GM19372 (cell line): Measurements from ENCODE around the gene HIPK4.
"Not testable (repeated sequence)": the region's sequence is repeated elsewhere in the genome, so short reads cannot be mapped to it uniquely, and the experiment has no call there.

ENCODE experiments used
- ATAC-seq: cut with Tn5 transposase; IDR thresholded peaks from one replicate; pipeline ENCODE4 v1.9.1; 2021; ENCODE audit warnings: mild to moderate bottlenecking, low read depth, moderate library complexity; ENCODE audit not compliant: unreplicated experiment

The HIPK4 gene, protein sequence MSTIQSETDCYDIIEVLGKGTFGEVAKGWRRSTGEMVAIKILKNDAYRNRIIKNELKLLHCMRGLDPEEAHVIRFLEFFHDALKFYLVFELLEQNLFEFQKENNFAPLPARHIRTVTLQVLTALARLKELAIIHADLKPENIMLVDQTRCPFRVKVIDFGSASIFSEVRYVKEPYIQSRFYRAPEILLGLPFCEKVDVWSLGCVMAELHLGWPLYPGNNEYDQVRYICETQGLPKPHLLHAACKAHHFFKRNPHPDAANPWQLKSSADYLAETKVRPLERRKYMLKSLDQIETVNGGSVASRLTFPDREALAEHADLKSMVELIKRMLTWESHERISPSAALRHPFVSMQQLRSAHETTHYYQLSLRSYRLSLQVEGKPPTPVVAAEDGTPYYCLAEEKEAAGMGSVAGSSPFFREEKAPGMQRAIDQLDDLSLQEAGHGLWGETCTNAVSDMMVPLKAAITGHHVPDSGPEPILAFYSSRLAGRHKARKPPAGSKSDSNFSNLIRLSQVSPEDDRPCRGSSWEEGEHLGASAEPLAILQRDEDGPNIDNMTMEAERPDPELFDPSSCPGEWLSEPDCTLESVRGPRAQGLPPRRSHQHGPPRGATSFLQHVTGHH

DNA sequence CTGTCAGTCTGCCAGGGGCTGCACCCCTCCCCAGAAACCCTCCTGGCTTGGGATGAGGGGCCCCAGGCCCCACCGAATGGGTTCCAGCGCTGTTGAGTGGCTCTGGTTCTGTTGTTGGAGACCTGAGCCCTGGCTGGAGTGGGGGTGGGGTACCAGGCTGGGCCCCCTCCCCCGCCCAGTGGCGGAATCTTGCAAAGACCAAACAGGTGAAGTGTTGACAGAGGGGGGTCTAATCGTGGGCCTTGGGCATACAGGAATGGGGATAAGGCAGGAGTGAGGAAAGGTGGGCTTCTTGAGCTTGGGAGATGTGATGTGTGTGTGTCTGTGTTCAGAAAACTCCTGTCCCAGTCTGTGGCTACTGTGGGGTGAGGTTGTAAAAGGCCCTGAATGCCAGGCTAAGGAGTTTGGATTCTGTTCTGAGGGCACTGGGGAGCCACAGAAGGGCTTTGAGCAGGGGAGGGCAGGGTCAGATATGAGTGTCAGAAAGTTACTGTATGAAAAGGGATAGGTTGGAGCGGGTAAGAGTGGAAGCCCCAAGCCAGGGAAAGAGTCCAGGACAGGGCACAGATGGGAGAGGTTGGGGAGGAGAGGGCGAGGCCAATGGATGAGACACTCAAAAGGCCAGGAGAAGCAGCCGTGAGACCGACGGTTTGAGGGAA is at the start of gene HIPK4:
TSS of gene HIPK4 (minus strand) at position 98 of the 659 bp plus-strand sequence. CDS start 279 bp downstream, outside the sequence.
- ATAC-seq = no peak

DNA sequence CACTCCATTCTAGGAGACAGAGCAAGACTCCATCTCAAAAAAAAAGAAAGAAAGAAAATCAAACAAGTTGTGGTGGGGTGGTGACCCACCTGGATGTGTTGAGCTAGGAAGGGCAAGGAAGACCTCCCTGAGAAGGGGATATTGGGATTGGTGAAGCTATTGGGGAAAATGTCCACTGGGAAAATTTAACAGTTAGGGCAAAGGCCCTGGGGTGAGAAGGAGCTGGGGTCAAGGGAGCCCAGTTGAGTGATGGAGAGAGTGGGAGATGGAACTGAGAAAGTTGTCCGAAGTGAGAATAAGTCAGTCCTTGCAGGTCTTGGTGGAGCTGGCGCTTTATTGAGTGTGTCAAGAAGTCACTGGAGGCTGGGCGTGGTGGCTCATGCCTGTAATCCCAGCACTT is 48.3 kb upstream of the HIPK4 start:
- ATAC-seq = no peak

DNA sequence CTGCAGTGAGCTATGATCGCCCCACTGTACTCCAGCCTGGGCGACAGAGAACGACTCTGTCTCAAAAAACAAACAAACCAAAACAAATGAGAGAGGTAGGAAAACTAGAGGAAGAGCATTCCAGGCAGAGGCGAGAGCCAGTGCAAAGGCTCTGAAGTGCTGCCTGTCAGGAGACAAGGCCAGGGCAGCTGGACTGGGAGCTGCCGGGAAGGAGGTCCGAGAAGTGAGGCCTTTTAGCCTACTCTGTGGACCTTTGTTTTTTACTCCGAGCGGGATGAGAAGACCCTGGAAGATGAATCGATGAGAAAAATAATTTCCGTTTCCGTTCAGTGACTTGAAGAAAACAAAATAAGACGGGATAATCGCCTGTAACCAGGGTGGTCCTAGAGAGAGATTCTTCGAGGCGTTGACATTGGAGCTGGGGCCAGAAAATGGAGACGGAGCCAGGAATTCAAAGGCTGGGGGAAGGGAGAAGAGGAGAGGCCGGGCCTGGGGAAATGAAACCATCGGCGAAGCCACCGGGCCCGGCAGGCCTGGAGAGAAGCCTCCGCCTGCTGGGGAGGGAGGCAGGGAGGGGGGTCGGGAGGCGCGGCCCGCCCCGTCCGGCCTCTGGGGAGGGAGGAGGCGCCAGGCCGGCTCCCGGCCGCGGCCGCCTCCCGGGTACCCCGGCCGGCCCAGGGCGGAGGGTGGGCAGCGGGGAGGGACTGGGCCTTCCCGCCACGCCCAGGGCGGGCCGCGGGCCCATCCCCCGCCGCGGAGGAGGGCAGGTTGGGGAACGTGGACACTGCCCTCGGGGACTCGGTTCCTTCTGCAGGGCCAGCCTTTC is 43.6 kb upstream of the HIPK4 start:
- no peak for ATAC-seq

DNA sequence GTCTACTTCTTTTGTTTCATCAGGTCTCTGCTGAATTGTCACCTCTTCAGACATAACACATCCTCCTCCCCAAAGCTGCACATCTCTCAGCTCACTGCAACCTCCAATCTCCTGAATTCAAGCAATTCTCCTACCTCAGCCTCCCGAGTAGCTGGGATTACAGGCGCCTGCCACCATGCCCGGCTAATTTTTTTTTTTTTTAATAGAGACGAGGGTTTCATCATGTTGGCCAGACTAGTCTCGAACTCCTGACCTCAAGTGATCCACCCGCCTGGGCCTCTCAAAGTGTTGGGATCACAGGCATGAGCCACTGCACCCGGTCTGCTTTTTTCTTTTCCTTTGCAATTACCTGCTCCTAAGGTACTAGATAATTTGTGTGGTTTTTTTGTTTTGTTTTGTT is 42.8 kb upstream of the HIPK4 start:
- ATAC-seq = not testable (repeated sequence)

DNA sequence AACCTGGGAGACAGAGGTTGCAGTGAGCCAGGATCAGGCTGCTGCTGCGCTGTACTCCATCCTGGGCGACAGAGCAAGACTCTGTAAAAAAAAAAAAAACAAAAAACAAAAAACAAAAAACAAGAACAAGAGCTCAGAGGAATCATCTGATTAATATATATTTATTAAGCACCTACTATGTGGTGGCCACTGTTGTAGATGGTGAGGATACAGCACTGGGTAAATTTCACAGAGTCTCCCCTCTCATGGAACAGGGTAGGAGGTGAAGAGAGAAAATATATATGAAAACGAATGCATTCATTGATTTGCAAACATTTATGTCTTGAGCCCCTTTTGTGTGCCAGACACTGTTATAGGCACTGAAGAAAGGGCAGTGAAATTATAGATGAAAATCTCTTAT is 41.7 kb upstream of the HIPK4 start:
- no peak for ATAC-seq

DNA sequence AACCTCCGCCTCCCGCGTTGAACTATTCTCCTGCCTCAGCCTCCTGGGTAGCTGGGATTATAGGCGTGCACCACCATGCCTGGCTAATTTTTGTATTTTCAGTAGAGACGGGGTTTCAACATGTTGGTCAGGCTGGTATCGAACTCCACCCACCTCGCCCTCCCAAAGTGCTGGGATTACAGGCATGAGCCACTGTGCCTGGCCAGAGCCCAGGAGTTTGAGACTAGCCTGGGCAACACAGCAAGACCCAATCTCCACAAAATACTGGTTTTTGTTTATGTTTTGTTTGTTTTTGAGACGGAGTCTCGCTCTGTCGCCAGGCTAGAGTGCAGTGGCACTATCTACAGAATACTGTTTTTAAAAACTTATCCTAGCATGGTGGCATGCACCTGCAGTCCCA is 40.3 kb upstream of the HIPK4 start:
- ATAC-seq = not testable (repeated sequence)

DNA sequence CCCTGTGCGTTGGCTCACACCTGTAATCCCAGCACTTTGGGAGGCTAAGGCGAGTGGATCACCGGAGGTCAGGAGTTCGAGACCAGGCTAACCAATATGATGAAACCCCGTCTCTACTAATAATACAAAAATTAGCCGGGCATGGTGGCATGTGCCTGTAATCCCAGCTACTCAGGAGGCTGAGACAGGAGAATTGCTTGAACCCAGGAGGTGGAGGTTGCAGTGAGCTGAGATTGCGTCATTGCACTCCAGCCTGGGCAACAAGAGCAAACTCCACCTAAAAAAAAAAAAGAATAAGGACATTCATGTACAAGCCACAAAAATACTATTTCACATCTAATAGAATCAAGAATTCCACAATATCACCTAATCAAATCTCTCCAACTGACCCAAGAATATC is 38.2 kb upstream of the HIPK4 start:
- not testable (repeated sequence) for ATAC-seq

DNA sequence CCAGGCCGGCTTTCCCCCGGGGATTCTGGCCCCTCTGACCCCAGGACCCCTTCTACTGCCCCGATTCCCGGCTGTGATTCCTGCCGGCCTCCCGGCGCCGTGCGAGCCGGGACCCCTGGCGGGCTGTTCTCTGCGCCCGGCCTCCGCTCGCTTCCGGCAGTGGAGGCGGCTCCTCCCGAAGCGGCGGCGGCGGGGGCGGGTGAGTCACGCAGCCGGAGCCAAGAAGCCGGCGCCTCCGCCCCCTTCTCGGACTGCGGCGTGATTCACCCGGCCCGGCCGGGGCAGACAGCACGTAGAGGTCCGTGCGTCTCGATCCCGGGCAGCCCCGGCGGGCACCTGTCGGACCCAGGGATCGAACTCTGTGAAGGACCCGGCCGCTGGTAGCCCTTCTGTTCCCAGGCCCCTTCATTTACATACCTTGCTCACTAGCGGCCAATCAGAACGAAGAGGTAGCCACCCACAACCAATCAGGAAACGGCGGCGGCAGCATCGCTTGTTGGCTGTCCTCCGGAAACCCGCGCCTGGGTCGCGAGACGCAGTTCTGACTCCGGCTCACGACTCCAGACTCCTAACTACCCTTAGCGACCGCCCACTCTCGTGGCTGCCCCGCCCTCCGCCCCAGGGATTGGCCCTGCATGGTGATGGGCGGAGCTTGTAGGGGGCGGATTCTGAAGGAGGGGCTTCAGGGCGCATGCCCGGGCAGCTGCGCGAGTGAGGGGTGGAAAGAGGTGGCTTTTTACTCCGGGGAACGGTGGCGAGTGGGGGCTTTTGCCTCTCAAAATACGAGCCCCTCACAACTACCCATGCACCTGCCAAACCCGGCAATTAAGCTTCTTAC is 35.7 kb upstream of the HIPK4 start, which contains the start of gene SERTAD1:
TSS of gene SERTAD1 (minus strand) at position 543 of the 838 bp plus-strand sequence. CDS start 2,446 bp downstream, outside the sequence.
- peak; percentile 86 for ATAC-seq

DNA sequence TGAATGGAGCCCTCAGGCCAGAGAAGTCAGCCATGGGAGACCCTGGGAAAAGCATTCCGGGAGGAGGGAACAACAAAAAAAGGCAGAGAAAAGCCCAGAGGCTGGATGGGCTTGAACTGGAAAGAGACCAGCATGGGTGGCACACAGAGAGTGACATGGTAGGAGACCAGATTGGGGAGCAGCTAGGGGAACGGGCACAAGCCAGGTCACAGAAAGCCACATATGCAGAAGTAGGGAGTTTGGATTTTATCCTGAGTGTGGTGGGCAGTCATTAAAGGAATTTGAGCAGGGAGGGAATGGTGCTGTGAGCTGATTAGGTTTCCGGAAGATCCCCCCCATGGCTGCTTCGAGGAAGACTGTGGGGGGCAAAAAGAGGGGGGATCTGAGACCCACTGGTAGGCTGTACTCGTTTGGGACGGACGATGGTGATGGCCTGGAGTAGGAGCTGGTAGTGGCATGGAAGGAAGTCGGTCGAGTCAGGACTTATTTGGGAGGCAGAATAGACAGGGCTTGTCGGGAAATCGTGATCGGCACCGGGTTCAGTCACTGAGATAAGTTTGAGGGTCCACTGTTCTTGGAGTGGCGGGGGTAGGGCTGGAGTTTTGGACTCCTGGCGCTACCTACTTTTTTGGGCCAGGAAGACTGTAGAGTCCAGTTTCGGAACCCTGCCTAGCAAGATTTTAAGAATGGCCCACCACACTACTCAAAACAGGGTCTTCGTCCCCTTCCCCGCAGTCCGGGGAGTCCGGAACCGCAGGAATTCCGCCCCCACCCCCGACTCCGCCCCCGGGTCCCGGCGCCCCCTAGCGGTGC is 34.9 kb upstream of the HIPK4 start:
- no peak for ATAC-seq

DNA sequence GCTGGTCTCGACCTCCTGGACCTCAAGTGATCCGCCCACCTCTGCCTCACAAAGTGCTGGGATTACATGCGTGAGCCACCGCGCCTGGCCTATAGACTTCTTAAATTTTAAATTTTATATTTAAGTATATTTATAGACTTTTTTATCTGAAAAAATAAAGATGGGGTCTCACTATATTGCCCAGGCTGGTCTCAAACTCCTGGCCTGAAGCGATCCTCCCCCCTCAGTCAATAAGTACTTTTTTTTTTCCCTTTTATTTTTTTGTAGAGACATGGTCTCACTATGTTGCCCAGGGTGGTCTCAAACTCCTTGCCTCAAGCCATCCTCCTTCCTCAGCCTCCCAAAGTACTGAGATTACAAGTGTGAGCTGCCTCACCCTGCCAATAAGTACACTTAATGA is 34.0 kb upstream of the HIPK4 start:
- ATAC-seq = no peak

DNA sequence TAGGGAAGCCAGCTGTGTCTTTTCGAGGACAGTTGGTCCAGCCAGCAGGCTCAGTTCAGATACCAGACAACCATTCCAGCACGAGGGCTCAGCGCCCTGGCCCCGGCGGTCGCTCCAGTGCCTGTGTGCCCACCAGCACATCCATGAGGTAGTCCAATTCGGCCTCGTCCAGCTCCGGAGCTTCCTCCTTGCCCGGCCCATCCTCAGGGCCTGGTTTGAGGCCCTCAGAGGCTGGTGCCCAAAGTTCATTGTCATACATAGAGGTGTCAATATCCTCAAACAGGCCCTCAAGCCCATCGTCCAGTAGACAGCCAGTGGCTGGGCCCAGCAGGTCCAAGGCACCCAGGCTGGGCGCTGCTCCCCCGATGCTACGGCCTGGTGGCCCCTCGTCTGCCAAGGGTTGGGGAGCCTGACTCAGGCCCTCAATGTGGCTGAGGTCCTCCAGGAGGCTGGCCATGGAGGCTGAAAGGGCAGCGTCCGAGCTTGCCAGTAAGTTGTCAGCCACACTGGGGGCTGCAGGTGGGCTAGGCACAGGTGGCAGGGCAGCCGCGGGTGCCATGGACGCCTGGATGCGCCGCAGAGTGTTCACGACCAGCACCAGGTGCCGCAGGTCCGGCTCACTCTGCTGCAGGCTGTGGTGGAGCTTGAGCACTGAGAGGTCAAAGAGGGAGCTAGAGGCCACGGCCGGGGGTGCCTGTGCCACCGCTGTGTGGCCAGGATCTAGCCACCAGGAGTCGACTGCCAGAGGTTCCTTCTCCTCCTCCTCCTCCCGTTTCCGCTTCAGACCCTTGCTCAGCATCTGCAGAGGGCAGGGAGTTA is 33.0 kb upstream of the HIPK4 start:
- no peak for ATAC-seq

DNA sequence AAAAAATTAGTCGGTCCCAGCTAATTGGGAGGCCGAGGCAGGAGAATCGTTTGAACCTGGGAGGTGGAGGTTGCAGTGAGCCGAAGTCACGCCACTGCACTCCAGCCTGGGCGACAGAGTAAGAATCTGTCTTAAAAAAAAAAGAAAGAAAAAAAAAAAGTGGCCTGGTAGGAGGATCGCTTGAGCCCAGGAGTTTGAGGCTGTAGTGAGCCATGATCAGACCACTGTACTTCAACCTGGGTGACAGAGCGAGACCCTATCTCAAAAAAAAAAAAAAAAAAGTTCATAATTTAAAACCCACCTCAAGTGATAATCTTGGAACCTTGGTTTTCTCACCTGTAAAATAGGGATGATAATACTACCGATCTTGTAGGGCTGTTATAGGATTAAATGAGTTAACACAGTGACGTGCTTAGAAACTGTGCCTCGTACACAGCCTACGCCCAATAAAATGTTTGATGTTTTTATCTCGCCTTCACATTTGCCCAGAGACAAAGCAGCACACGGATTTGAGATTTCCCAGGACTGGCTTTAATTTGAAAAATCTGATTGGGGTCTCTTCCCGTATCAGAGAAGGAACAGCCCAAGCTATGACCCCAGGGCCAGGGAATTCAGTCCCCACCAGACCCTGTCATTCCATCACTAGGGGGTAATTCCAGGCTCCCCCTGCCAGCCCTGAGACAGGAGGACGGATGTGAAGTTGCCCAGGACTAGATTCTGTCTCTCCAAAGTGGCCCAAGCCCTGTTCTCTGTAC is 32.2 kb upstream of the HIPK4 start:
- no peak for ATAC-seq

DNA sequence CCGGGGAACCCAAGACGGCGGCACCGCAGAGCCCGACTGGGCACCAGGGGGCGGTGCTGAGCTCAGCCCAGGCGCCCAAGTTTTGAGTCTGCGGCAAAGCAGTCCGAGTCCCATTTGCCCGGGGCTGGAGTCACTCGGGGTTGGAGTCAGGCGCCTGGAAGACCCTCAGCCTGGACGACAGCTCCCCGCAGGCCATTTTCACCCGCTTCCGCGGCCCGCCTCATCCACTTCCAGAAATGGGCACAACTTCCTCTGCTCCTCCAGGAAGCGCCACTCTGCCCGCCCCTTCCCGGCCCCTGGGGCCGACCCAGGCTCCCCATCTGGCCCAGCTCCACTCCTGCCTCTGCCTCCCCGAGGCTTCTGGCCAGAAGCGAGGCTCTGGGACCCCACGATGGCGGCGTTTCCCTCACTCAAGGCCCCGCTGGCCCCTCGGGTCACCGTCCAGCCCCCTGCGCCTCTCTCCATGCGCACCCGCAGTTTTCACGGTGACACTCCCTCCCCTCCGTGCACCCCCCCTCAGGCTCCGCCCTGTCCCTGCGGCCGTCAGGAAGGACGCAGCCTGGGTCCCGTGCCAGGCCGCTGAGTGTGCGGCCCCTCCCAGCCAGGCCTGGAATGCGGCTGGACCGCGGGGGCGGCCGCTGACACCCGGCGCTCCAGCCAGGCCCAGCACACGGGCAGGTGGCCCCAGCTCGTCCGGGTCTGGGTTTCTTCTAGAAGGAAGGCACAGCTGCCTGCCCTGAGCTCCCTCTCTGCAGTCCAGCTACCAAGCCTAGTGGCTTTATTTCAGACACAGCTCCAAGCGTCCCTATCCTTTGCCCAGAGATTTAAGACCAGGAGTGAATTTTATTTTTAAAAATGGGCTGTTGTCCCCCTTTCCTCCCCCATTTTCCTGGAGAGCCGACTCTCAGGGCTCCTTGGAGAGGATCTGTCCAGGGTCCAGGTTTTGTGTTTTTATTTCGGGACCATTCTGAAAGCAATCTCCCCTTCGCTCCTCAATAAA is 31.1 kb upstream of the HIPK4 start:
- no peak for ATAC-seq

DNA sequence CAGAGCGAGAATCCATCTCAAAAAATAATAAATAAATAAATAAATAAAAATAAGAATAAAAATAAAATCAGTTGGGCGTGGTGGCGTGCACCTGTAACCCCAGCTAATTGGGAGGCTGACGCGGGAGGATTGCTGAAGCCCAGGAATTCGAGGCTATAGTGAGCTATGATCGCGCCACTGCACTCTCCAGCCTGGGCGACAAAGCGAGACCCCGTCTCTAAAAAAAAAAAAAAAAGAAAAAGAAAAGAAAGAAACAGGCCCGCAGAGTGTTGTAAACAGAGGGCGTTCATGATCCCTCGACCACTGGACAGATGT is 30.4 kb upstream of the HIPK4 start:
- ATAC-seq = no peak

DNA sequence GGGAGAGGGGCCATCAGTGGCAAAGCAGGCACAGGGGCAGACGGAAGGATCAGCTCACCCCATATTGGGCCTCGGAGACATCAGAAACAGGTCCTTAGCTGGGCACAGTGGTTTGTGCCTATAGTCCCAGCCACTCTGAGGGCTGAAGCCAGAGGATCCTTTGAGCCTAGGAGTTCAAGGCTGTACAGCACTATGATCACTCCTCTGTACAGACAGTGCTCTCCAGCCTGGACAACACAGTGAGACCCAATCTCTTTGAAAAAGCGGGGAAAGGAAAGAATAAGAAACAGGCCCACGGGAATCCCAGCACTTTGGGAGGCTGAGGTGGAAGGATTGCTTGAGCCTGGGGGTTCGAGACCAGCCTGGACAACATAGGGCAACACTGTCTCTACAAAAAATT is 29.8 kb upstream of the HIPK4 start:
- no peak for ATAC-seq

DNA sequence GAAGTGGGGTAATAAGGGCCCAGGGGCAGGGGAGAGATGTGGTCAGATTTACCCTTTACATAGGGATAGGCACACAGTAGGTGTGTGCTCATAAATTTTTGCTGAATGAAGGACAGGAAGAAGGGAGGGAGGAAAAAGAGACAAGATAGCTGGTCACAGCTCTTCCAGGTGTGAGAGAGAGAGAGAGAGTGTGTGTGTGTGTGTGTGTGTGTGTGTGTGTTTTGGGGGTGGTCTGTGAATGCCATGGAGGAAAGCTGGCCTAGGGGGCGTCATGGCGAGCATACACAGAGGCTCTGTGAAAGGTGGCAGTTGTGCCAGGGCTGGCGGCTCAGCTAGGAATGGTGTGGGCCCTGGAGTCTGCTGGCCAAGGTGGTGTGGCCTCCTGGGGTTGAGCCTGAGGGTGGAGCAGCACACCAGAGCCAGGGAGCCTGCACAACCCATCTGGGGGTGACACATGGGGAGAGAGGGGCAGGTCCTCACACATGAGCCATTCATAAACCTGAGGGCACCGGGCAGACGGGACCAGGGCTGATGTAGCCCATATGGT is 29.2 kb upstream of the HIPK4 start:
- ATAC-seq = no peak
